Stimulated activated CD8-positive, alpha-beta memory T cell treated with anti-CD3 and anti-CD28 coated beads, Interleukin-7, amount 100 ng/mL, for 24 hours (primary cell): ENCODE data around the gene SHPK.
"Not testable (repeated sequence)": the region's sequence is repeated elsewhere in the genome, so short reads cannot be mapped to it uniquely, and the experiment has no call there.

Source experiments
- DNase-seq: peaks from one replicate; pipeline ENCODE4 v3.0.0-alpha.2; 2020; ENCODE audit warnings: low read depth

SHPK gene

DNA sequence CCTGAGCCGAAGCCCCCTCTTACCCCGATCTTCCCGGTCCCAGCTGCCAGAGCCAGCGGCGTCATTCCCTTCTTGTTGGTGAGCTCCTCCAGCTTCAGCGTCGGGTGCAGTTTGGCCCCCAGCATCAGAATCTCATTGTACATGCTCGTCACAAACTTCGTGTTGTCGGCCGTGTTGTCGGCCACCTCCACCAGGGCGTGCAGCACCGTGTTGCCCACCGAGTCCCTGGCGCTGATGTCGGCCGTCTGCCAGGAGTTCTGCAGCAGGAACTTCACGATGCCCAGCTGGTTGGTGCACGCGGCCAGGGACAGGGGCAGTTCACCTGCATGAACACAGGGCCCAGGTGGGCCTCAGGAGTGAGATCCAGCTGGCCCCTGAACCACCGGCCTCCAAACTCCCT, 46.3 kb downstream of the SHPK start:
- DNase-seq, result no peak

DNA sequence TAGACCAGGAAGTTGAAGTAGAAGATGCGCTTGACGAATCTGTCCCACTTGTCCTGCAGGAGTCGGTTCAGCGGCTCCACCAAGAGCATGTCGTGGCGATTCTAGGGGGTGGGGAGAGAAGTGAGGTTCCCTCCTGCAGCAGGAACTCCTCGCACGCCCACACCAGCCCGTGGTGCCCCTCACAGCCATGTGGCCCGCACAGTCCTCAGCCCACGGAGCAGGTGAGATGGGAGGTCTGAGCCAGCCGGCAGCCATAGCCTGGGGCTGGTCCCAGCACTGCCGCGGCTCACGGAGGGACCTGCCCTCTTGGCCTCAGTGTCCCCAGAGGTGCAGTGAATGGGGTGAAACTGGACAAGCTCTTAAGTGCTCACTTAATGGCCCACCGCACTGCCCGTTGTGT, 50.2 kb downstream of the SHPK start:
- DNase-seq, result no peak

DNA sequence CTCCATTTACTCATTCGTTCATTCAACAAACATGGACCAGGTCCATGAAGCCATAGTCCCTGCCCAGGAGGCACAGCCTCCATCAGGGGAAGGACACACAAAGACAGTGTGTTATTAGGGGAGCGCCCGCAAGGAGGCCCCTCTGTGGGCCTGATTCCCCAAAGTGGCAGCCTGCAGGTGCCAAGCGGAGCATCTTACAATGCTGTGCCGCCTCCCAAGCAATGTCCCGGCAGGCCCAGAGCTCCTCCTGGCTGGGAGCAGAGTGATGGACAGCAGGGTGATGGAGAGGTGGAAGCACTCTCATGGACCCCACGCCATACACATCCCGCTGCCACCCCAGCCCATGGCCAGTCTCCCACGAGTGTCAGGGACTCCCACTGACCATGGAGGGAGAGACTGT, 52.6 kb downstream of the SHPK start:
- no peak for DNase-seq

DNA sequence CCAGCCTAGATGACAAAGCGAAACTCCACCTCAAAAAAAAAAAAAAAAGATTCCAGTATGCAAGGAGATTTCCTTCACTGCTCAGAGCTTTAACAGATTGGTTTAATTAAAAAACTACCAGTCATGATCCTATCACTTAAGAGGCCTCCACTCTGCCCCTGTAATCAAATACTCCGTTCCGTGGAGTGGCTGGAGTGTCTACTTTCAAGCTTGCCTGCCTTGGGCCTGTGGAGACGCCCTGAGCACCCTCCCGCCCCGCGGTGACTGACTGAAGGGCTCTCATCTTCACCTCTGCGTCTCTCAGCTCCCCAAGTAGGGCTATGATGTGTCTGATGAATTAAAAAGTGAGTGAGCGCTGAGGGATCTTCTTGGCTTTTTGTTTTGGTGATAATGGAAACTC, 53.1 kb downstream of the SHPK start:
- no peak for DNase-seq

DNA sequence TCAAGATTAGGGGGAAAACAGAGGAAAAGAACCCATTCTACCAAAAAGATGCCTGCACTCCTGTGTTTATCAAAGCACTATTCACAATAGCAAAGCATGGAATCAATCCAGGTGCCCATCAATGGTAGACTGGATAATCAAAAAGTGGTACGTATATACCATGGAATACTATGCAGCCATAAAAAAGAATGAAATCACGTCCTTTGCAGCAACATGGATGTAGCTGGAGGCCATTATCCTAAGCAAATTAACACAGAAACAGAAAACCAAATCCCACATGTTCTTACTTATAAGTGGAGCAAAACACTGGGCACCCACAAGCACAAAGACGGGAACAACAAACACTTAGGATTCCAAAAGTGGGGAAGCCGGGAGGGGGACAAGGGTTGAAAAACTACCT, 57.4 kb downstream of the SHPK start:
- DNase-seq, result not testable (repeated sequence)

DNA sequence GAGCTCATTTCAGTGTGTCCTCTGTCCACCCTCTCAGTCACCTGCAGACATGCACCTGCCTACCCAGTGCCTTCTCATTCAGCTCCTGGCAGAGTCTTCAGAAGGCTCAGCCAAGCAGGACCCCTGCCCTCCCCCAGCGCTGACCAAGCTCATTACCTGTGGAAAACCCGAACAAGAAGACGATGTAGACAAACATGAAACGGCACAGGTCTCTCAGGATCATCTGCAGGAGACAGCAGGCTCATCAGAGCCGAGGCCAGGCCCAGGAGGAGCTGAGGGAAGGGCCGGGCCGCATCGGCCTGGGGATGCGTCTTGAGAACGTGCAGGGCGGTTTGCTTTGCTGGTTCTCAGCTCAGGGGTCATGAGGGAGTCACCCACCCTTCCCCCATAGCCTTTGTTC, 59.1 kb downstream of the SHPK start:
- no peak for DNase-seq

DNA sequence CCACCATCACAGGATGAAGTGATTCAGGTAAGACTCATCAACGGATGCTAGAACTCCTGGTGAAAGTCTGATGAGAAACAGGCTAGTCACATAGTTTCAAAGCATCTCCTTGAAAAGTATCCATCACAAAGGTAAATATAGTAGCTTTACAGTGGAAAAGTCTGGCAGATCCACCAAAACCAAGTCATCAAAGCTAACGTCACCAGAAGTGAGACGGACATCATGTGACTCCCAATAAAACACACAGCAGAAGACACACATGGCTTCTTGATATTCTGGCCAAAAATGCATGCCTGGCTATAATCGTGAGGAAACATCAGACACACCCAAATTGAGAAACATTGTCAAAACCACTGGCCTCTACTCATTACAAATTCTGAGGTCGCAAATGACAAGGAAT, 60.5 kb downstream of the SHPK start:
- no peak for DNase-seq

DNA sequence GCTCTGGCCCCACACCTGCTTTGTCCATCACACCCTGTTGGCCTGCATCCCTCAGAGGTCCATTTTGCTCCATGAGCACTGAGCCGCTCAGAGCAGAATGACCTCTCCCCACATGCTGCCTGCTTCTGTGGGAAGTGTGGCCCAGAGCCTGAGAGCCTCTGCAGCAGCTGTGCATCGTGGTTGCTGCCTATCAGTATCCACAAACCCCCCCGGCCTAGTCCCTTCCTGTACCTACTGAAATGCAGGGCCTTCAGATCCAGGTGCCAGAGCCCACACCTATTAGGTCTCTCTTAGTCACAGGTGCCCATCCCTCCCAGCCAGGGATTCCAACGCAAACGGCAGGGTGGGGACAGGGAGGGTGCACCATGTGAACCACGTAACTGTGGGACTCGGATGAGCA, 61.8 kb downstream of the SHPK start:
- DNase-seq, result no peak

DNA sequence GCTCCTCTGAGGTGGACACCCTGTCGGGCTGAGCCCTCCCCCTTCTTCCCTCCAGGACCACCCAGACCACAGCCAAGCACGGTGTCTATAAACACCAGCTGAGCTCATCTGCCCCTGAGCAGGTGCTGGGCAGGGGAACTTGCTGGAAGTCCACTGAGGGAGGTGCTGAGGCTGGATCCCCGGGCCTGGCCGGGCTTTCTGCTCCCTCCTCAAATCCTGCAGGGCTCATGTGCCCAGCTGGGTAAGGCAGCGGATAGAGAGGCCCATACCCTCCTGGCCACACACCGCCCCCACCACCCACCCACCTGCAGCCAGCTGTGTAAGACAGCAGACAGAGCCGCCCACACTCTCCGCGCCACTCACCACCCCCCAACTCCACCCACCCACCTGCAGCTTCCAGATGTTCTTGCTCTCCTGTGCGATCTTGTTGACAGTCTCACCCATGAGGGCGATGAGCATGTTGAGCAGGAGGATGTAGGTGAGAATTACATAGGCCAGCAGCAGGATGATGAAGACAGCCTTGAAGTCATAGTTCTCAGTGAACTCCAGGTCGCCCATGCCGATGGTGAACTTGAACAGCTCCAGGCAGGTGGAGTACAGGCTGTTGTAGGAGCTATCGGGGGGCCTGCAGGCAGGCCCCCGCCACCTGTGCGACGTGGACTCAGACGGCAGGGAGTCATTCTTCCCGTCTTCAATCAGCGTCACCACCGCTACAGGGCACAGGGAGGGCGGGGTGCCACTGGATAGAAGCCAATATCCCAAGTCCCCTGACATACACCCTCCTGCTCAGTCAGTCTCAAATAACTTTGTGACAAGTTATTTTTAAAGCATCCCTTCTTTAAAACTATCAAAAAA, 62.6 kb downstream of the SHPK start:
- DNase-seq, result no peak

DNA sequence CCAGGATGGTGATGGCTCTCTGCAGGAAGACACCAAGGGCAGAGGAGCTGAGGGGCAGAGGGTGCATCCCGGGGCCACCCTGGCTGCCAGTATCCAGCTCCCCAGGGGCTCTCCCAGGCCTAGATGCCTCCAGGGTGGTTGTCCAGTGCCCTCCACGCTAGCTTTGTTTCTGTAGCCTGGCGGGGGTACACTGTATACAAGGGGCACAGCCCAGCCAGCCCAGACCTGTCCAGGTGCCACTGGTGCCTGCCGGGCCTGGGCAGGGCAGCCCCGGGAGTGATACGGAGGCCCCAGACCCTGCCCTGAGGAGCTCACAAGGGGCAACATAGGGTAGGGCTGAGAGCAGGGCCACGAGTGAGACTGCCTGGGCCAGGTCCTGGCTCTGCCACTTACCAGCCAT, 63.8 kb downstream of the SHPK start:
- no peak for DNase-seq

DNA sequence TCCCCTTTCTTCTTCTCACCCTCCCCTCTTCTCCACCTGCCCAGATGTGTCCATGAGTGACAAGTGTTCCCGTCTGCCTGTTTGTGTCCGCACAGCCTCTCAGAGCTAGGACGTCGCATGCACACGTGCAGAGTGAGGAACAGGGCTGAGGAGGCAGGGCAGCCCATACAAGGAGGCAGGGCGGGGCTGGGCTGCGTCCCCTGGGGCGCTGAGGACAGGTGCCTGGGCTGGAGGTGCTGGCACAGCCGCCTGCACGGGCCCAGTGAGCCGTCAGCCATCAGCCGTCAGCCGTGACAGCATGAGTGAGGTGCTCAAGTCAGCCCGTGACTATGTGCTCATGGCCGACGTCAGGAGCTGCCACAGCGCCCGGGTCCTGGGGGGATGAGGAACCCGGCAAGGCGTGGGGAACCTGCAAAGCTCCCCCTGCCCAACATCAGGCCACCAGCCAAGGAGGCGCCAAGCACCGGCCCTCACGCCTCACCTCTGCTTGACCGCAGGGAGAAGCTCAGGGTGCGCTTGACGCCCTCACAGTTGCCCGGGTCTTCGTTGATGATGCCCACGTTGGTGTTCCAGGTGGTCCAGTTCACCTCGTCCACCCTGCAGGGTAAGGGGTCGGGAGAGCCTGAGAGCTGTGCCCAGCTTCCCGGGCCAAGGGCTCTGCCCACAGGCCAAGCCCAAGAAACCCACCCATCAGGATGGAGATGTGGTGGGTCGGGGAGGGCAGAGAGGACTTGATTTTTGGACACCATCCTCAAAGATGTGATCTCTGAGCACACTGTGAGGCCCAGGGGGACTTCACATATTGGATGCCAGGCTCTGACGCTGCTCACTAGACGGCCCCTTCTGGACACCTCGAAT, 64.8 kb downstream of the SHPK start:
- no peak for DNase-seq

DNA sequence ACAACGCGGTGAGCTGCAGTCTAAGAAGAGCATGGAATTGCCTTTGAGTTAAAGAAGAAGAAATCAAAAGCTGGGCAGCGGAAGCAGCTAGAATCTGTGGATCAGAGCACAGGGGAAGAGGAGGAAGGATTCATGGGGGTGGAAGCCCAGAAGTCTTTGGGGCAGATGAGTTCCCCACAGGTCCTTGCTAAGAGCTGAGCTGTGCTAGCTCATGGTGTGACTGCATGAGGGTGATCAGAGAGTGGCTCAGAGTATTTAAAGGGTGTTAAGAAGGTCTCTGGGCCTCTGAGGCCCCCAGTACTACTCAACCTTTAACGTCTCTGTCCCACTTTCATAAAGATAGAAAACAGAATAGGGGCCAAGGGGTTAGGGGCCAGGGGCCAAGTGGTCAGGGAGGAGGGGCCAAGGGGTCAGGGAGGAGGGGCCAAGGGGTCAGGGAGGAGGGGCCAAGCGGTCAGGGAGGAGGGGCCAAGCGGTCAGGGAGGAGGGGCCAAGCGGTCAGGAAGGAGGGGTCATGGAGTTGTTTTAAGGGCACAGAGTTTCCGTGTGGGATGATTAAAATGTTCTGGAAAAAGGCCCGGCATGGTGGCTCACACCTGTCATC, 66.4 kb downstream of the SHPK start:
- DNase-seq, result no peak

DNA sequence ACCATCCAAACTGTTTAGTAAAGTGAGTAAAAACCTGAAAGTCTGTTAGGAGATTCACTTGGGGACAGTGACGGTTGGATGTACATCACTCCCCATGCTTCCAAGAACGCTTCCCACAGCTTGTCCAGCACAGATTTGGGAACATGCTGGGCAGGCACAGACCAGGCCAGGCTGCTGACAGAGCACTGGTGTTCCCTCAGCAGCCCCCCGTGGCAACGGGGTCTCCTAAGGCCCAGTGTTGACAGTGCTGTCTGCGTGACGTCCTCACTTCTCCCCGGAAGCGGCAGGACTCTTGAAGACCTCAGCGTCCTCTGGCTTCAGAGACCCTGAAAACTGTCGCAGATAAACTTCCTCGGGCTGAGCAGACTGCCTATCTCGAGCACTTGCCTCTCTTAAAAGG, 69.5 kb downstream of the SHPK start:
- DNase-seq, result no peak

DNA sequence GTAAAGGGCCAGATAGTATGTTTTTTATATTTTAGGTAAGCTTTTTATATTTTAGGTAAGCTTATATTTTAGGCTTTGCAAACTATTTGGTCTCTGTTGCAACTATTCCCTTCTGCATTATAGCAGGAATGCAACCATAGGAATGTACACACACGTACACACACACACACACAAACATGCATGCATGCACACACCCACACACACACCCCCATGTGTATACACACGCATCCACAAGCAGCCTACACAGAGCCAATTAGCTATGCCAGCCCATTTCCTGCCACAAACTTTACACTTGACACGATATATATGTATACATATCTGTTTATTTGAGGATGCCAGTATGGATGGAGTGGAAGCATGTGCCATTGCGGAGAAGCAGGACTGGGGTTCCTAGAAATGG, 70.9 kb downstream of the SHPK start:
- no peak for DNase-seq

DNA sequence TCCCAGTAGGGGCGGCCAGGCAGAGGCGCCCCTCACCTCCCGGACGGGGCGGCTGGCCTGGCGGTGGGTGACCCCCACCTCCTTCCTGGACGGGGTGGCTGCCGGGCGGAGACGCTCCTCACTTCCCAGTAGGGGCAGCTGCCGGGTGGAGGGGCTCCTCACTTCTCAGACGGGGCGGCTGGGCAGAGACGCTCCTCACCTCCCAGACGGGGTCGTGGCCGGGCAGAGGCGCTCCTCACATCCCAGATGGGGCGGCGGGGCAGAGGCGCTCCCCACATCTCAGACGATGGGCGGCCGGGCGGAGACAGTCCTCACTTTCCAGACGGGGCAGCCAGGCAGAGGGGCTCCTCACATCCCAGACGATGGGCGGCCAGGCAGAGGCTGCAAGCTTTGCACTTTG, 71.8 kb downstream of the SHPK start:
- not testable (repeated sequence) for DNase-seq

DNA sequence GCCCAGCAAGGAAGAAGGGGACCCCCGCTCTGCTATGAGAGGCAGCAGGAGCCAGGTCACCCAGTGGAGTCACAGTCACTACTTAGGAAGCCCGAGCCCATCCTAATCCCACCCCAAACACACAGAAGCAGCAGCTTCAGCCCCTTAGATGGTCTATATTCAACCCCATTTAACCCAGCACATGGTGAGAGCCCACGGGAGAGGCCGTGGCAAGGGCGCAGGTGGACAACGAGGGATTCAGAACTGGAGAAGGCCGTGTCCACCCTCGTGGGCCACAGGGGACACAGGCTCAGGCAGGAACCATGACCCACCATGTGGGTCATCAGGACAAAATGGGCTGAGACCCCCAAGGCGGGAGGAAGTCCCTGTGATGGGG, 76.8 kb downstream of the SHPK start:
- DNase-seq, result no peak

DNA sequence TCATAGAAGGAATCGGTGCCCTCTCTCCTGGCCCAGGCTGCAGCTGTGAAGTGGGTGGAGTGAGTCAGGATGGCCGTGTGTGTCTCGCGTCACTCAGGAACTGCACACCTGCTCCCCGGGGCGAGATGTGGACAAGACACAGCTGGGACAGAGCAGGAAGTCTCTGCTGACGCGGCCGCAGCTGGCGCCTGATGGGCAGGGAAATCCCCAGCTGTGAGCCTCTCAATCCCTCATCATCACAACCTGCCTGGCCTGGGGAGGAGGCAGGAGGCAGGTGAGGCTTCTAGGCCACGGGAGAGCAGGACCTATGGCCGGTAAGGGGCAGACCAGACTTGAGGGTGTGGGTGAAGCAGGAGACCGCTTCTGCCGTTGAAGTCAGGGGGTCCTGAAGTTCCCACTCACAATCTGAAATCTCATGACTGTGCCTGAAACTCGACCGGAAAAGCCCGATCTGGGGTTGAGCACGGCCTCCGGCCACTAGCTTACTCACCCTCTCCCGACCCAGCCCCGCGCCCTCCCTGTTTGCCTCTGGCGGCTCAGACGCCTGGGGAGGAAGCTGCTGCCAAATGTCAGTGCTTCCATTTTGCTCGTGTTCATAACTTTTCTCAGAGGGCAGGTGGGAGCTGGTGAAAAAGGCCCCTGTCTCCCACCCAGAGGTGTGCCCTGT, 77.3 kb downstream of the SHPK start:
- DNase-seq, result no peak
